Mucosa of descending colon (tissue), 3 donors: ENCODE measurements around the gene SEPTIN8. TPM values are rescaled to one million over a fixed set of nuclear protein-coding genes. Genes with fewer than 3 reads are reported as not detected.

Experiments used
- ATAC-seq: fragments of 200-7000 bp; cut with Tn5 transposase; one replicate; pipeline ENCODE4 v1.9.1; 2020; ENCODE audit warnings: mild to moderate bottlenecking, moderate library complexity
- DNase-seq, 3 donors: peaks; one replicate each; pipeline ENCODE4 v3.0.0-alpha.2; 2020
- H3K36me3 ChIP-seq: fragments of 200-600 bp; one replicate; pipeline ENCODE4 v1.8.0; 2021; ENCODE audit warnings: low read depth, mild to moderate bottlenecking
- H3K4me1 ChIP-seq: fragments of 200-600 bp; one replicate; pipeline ENCODE4 v1.8.0; 2021; ENCODE audit warnings: low read depth, mild to moderate bottlenecking
- H3K4me3 ChIP-seq: fragments of 200-600 bp; one replicate; pipeline ENCODE4 v1.8.0; 2021; ENCODE audit warnings: mild to moderate bottlenecking
- H3K9me3 ChIP-seq: fragments of 200-600 bp; one replicate; pipeline ENCODE4 v1.8.0; 2021; ENCODE audit warnings: mild to moderate bottlenecking
- intact Hi-C, 2 donors: fragments of 100-400 bp; cut with DNase I in 1 of 2; cut with micrococcal nuclease in 1 of 2; formaldehyde crosslinking; loops; one replicate each; pipeline versions ENCODE4 v1.11.0 to v1.11.1; 2022; cut with DNase I, micrococcal nuclease
- total RNA-seq, 3 donors: library from RNA; stranded (reverse); fragmentation: NEBNext Ultra II Directional in 2 of 3; extraction: Animal tissue kit (Norgen Biotek cat#: 25700) in 2 of 3; gene quantifications; one replicate each; pipeline versions ENCODE4 v1.2.1 to v1.2.4, GENCODE V29; 2021 to 2023
- TF ChIP-seq, protein P1 (sequence below): fragments of 200-600 bp; IDR thresholded peaks from one replicate; pipeline ENCODE4 v1.8.0; 2022; ENCODE audit warnings: antibody characterized with exemption, mild to moderate bottlenecking
- donor health status: DM: no; HTN: no; CAD: no; lungs with moderate emphysema.
- donor health status: DM: no; HTN: no; CAD: no.
- donor health status: DM: no; HTN: yes; CAD: no.

Gene SEPTIN8
- total RNA-seq, 3 donors from 2014 or later = 49.9 to 64.7 (median 61.1) TPM

DNA sequence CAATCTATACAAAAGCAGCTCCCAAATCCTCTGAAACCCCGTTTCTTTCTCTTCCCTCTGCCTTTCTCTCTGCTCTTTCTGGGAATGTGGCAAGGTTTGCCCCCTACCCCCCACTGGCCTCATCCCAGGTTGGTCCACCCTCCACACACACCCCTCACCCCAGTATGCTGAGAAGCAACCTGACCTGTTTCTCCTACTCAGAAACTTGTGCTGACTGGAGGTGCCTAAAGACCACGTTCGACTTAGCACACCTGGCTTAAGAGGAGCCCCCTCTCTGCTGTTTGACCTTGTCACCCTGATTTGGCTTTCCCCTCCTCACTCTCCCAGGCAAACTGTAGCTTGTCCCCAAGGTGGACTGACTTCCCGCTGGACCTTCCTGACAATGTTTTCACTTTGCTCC, 1.1 kb upstream of the SEPTIN8 start:
- H3K4me1 ChIP-seq = peaks cover 20% of the 10 kb centered on the region
- H3K36me3 ChIP-seq = no peaks in the 10 kb centered on the region
- no peak overlapping the region for H3K4me3 ChIP-seq
- ATAC-seq (no peak), DNase-seq (no peak)
- no peaks in the 10 kb centered on the region for H3K9me3 ChIP-seq
- TF ChIP-seq, protein P1, sequence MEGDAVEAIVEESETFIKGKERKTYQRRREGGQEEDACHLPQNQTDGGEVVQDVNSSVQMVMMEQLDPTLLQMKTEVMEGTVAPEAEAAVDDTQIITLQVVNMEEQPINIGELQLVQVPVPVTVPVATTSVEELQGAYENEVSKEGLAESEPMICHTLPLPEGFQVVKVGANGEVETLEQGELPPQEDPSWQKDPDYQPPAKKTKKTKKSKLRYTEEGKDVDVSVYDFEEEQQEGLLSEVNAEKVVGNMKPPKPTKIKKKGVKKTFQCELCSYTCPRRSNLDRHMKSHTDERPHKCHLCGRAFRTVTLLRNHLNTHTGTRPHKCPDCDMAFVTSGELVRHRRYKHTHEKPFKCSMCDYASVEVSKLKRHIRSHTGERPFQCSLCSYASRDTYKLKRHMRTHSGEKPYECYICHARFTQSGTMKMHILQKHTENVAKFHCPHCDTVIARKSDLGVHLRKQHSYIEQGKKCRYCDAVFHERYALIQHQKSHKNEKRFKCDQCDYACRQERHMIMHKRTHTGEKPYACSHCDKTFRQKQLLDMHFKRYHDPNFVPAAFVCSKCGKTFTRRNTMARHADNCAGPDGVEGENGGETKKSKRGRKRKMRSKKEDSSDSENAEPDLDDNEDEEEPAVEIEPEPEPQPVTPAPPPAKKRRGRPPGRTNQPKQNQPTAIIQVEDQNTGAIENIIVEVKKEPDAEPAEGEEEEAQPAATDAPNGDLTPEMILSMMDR = no peak
- intact Hi-C loops = no loop called here

GRCh38 chr5:132776938-132777208, 166 bp downstream of the SEPTIN8 start:
- TF ChIP-seq, protein P1 = no peak
- peak; percentile 11 for ATAC-seq
- intact Hi-C loops = no loop called here

DNA sequence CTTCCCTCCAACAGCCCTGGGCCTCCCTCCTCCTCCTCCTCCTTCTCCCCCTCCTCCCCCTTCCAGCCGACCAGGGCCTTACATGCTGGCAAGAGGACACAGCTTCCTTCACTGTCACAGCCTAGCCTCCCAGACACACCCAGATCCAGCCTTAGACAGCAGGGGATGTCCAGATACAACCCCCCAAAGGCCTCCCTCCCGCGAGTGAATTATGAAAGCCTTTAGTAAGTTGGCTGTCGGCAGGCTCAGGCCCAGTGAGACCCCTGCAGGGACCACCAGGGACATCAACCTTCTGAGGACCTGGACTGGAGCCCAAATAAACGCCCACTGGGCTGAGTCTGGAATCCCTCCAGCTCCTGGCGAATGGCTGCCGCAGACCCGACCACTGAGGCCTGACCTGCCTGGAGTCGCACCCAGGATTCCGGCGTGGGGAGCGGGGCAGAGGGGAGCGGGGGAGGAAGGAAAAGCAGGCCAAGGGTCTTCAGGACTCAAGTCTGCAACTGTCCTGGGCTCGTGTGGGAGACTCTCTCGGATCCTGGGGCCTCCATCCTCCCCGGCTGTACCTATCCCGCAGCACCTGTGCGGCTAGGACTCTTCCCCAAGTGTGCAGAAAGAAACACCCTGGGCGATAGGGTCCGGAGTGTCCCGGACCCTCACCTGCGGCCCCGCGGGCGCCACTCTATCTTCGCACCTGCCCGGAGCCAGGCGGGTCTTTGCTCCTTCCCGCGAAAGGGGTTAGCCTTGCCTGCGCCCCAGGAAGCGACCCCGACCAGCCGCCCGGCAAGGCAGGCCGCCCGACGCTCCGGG, 705 bp downstream of the SEPTIN8 start:
- H3K4me1 ChIP-seq = peaks cover 20% of the 10 kb centered on the region
- intact Hi-C loops = no loop called here
- peak overlapping the region; percentile 78 for H3K4me3 ChIP-seq
- TF ChIP-seq, protein P1 = no peak
- no peaks in the 10 kb centered on the region for H3K9me3 ChIP-seq
- DNase-seq = peak in 2 of 3 donors; percentile 40 to 64
- H3K36me3 ChIP-seq = no peaks in the 10 kb centered on the region
- peak; percentile 61 for ATAC-seq

More at GRCh38 chr5:132776938-132777208, 166 bp downstream of the SEPTIN8 start:
- peak overlapping the region; percentile 78 for H3K4me3 ChIP-seq
- H3K9me3 ChIP-seq = no peaks in the 10 kb centered on the region
- no peak for DNase-seq
- H3K4me1 ChIP-seq = peaks cover 20% of the 10 kb centered on the region
- no peaks in the 10 kb centered on the region for H3K36me3 ChIP-seq

GRCh38 chr5:132775476-132775961, 1.5 kb downstream of the SEPTIN8 start:
- ATAC-seq = no peak
- H3K4me1 ChIP-seq = peaks cover 20% of the 10 kb centered on the region
- DNase-seq = no peak
- intact Hi-C loops = no loop called here
- H3K9me3 ChIP-seq = no peaks in the 10 kb centered on the region
- no peak overlapping the region for H3K4me3 ChIP-seq
- TF ChIP-seq, protein P1 = no peak
- no peaks in the 10 kb centered on the region for H3K36me3 ChIP-seq

GRCh38 chr5:132774896-132775295, 2.1 kb downstream of the SEPTIN8 start:
- Histone ChIP-seq H3K4me3 (no peak overlapping the region), H3K36me3 (no peaks in the 10 kb centered on the region), H3K9me3 (no peaks in the 10 kb centered on the region), H3K4me1 (peaks cover 20% of the 10 kb centered on the region)
- intact Hi-C loops = no loop called here
- DNase-seq = no peak
- peak; percentile 34 for ATAC-seq
- TF ChIP-seq, protein P1 = no peak
